ENCODE results near the gene TUBB3. TPM values are rescaled to one million over a fixed set of nuclear protein-coding genes. Genes with fewer than 3 reads are reported as not detected.

TUBB3 gene
- total and polyA plus RNA-seq, 10 donors, result 0.41 to 4.3 (median 1.1) TPM; not detected in 2

GRCh38 chr16:89921131-89921701 is 1.9 kb upstream of the TUBB3 start:
- DNase-seq, result no peak
- Histone ChIP-seq H3K4me3 (peak overlapping the region in 2 of 8 donors; percentile 56 to 75), H3K9me3 (no peaks in the 10 kb centered on the region), H3K36me3 (no peaks in the 10 kb centered on the region), H3K4me1 (peaks cover 41 to 94% (median 84%) of the 10 kb centered on the region in 6 donors), H3K27ac (peak overlapping the region in 5 of 8 donors; percentile 73 to 84 (median 77)), H3K27me3 (replicated peaks in 1 of 7) (peaks cover 3 to 91% (median 75%) of the 10 kb centered on the region in 7 donors)
- 33 to 44% (median 38%) methylated on average over 8 to 14 of the region's 14 CpGs for WGBS, 5 donors
- TF ChIP-seq POLR2AphosphoS5 (IDR thresholded peaks at IDR 0.05) (no peak), POLR2A (IDR thresholded peaks at IDR 0.05) (no peak)
- TF ChIP-seq, protein P1, sequence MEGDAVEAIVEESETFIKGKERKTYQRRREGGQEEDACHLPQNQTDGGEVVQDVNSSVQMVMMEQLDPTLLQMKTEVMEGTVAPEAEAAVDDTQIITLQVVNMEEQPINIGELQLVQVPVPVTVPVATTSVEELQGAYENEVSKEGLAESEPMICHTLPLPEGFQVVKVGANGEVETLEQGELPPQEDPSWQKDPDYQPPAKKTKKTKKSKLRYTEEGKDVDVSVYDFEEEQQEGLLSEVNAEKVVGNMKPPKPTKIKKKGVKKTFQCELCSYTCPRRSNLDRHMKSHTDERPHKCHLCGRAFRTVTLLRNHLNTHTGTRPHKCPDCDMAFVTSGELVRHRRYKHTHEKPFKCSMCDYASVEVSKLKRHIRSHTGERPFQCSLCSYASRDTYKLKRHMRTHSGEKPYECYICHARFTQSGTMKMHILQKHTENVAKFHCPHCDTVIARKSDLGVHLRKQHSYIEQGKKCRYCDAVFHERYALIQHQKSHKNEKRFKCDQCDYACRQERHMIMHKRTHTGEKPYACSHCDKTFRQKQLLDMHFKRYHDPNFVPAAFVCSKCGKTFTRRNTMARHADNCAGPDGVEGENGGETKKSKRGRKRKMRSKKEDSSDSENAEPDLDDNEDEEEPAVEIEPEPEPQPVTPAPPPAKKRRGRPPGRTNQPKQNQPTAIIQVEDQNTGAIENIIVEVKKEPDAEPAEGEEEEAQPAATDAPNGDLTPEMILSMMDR (IDR thresholded peaks at IDR 0.05 in 8 of 11, conservative IDR thresholded peaks at IDR 0.05 in 3 of 11), result no peak
- intact Hi-C loops (cut with DNase I; ENCODE audit: low total_unique reads), result no loop called here

DNA sequence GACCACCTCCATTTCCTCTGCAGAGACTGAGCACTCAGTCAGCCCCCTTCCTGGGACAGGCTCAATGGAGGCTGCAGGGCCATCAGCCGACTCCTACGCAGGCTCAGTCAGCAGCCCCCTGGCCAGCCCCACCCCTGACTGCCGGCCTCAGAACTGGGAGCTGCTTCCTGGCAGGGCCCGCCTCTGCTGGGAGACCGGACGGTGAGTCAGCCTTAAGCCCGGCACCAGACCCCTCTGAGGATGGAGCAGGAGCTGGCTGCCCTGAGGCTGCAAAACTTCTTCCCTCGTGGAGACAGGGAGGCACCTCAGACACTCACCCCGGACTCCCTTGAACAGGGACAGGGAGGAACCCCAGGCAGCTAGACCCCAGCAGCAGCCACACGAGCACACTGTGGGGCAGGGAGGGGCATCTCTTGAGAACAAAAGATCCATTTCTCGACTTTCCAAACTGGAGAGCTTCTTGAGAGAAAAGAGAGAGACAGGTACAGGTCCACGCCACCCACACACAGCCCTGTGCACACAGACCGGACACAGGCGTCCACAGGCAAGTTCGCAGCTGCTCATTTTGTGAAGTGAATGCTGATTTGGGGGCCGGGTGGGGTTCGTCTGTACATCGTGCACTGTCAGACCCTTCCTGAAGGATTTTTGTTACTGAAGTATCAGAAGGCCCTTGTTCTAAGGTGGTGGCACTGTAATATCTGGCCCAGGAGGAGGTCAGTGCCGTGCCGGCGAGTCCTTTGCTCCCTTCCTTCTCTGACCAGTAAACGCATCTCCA is 1.3 kb upstream of the TUBB3 start:
- peak; percentile 72 to 83 (median 73) for TF ChIP-seq POLR2AphosphoS5 (IDR thresholded peaks at IDR 0.05)
- TF ChIP-seq, protein P1 (IDR thresholded peaks at IDR 0.05 in 8 of 11, conservative IDR thresholded peaks at IDR 0.05 in 3 of 11), result no peak
- intact Hi-C loops (cut with DNase I; ENCODE audit: low total_unique reads), result no loop called here
- Histone ChIP-seq H3K4me1 (peaks cover 48 to 100% (median 90%) of the 10 kb centered on the region in 6 donors), H3K27me3 (replicated peaks in 1 of 7) (peaks cover 3 to 98% (median 81%) of the 10 kb centered on the region in 7 donors), H3K4me3 (peak overlapping the region in 7 of 8 donors; percentile 36 to 75 (median 54)), H3K27ac (peak overlapping the region in 7 of 8 donors; percentile 41 to 84 (median 73)), H3K36me3 (no peaks in the 10 kb centered on the region), H3K9me3 (no peaks in the 10 kb centered on the region)
- DNase-seq, result no peak
- 5 to 10% (median 7%) methylated on average over 15 to 22 of the region's 22 CpGs for WGBS, 5 donors

GRCh38 chr16:89922477-89922883 is 662 bp upstream of the TUBB3 start:
- TF ChIP-seq, protein P1 (IDR thresholded peaks at IDR 0.05 in 8 of 11, conservative IDR thresholded peaks at IDR 0.05 in 3 of 11), result no peak
- TF ChIP-seq POLR2A (IDR thresholded peaks at IDR 0.05), result no peak
- TF ChIP-seq POLR2AphosphoS5 (IDR thresholded peaks at IDR 0.05), result peak in 2 of 3 donors; percentile 31 to 48
- peaks cover 3 to 100% (median 85%) of the 10 kb centered on the region in 7 donors for H3K27me3 ChIP-seq (replicated peaks in 1 of 7)
- WGBS, 5 donors, result 0 to 2% (median 1%) methylated on average over 6 to 31 of the region's 31 CpGs
- H3K4me3 ChIP-seq, result peak overlapping the region; percentile 30 to 75 (median 52)
- no peaks in the 10 kb centered on the region for H3K9me3 ChIP-seq
- no peaks in the 10 kb centered on the region for H3K36me3 ChIP-seq
- H3K4me1 ChIP-seq, result peaks cover 46 to 96% (median 85%) of the 10 kb centered on the region in 6 donors
- DNase-seq, result no peak
- peak overlapping the region in 7 of 8 donors; percentile 41 to 84 (median 73) for H3K27ac ChIP-seq
- intact Hi-C loops (cut with DNase I; ENCODE audit: low total_unique reads), result no loop called here
